Measurements from ENCODE around the gene LYPD3.

- TF ChIP-seq POLR2A (IDR thresholded peaks at IDR 0.05; ENCODE audit: low read depth, low read length): no peak
- no peak for TF ChIP-seq POLR2AphosphoS5 (IDR thresholded peaks at IDR 0.05; ENCODE audit: low read depth, low read length)
- no peak for TF ChIP-seq TAF1 (IDR thresholded peaks at IDR 0.05; ENCODE audit: borderline replicate concordance, low read depth, low read length)
These were observed 20.5 kb upstream of the LYPD3 start for GRCh38 chr19:43485951-43486350.

All from GM12892 (cell line).